GM23248 (cell line): ENCODE measurements around the gene PPP1R37. TPM values are rescaled to one million over a fixed set of nuclear protein-coding genes. Genes with fewer than 3 reads are reported as not detected.

Source experiments
- DNase-seq: peaks from one replicate; pipeline ENCODE4 v3.0.0-alpha.2; 2015
- H2AFZ ChIP-seq: fragments of 200-600 bp; sonication (generic); 2 replicates; pipeline ENCODE4 v1.6.1; 2016; ENCODE audit warnings: antibody characterized with exemption
- H3F3A ChIP-seq: fragments of 200-600 bp; sonication (generic); 2 replicates; pipeline ENCODE4 v1.6.1; 2016; ENCODE audit warnings: mild to moderate bottlenecking, antibody characterized with exemption, mixed run types; ENCODE audit not compliant: insufficient read depth
- H3K27ac ChIP-seq: fragments of 200-600 bp; sonication (generic); 2 replicates; pipeline ENCODE4 v1.5.1; 2016; ENCODE audit warnings: mild to moderate bottlenecking
- H3K27me3 ChIP-seq: fragments of 200-600 bp; sonication (generic); replicated peaks from 2 replicates; pipeline ENCODE4 v1.6.1; 2016; ENCODE audit warnings: mild to moderate bottlenecking; ENCODE audit not compliant: insufficient read depth
- H3K36me3 ChIP-seq: fragments of 200-600 bp; sonication (generic); 2 replicates; pipeline ENCODE4 v1.6.1; 2016; ENCODE audit warnings: low read depth, mild to moderate bottlenecking
- H3K4me1 ChIP-seq: fragments of 200-600 bp; sonication (generic); 2 replicates; pipeline ENCODE4 v1.6.1; 2016; ENCODE audit warnings: mild to moderate bottlenecking; ENCODE audit not compliant: insufficient read depth
- H3K4me2 ChIP-seq: fragments of 200-600 bp; sonication (generic); one replicate; pipeline ENCODE4 v1.6.1; 2016; ENCODE audit warnings: mild to moderate bottlenecking; ENCODE audit not compliant: unreplicated experiment
- H3K4me3 ChIP-seq: fragments of 200-600 bp; sonication (generic); 2 replicates; pipeline ENCODE4 v1.5.1; 2016; ENCODE audit warnings: mild to moderate bottlenecking
- H3K79me2 ChIP-seq: fragments of 200-600 bp; sonication (generic); 2 replicates; pipeline ENCODE4 v1.6.1; 2016; ENCODE audit warnings: mild to moderate bottlenecking; ENCODE audit not compliant: insufficient read depth
- H3K9ac ChIP-seq: fragments of 200-600 bp; sonication (generic); 2 replicates; pipeline ENCODE4 v1.6.1; 2016; ENCODE audit warnings: mild to moderate bottlenecking
- H3K9me2 ChIP-seq: fragments of 200-600 bp; sonication (generic); 2 replicates; pipeline ENCODE4 v1.6.1; 2016; ENCODE audit warnings: mixed run types, mild to moderate bottlenecking, moderate library complexity; ENCODE audit not compliant: insufficient read depth
- H3K9me3 ChIP-seq: fragments of 200-600 bp; sonication (generic); one replicate; pipeline ENCODE4 v1.6.1; 2017; ENCODE audit warnings: low read depth
- H4K20me1 ChIP-seq: fragments of 200-600 bp; sonication (generic); 2 replicates; pipeline ENCODE4 v1.6.0; 2016; ENCODE audit not compliant: insufficient read depth
- EZH2 ChIP-seq: fragments of 200-600 bp; sonication (generic); IDR thresholded peaks from 2 replicates; pipeline ENCODE4 v1.6.1; 2018; ENCODE audit warnings: antibody characterized with exemption, mild to moderate bottlenecking; ENCODE audit not compliant: insufficient read depth, poor library complexity, severe bottlenecking
- EZH2phosphoT487 ChIP-seq: fragments of 200-600 bp; sonication (generic); IDR thresholded peaks from 2 replicates; pipeline ENCODE4 v1.6.1; 2018; ENCODE audit warnings: antibody characterized with exemption, moderate library complexity, mild to moderate bottlenecking, low read depth; ENCODE audit not compliant: insufficient read depth
- WGBS, 2 experiments: methylation state at CpG; one replicate each; pipeline ENCODE4 v1.1.6; 2015 to 2017; ENCODE audit warnings: low lambda C conversion rate in 2 of 2, low coverage in 1 of 2; ENCODE audit errors: missing lambda C conversion rate in 2 of 2; 5-methylcytosine and 5-hydroxymethylcytosine counted together
- in situ Hi-C: fragments of 300-500 bp; cut with MboI; formaldehyde crosslinking; loops from 2 replicates; pipeline ENCODE4 v1.15.0; 2020
- polyA plus RNA-seq: library from polyadenylated mRNA; unstranded; fragments of >200 nt; fragmentation: Nextera tagmentation; extraction: Ambion mirVana; gene quantifications from 2 replicates; pipeline ENCODE4 v1.2.1, GENCODE V29; 2016
- total RNA-seq: library from RNA; depleted of rRNA; stranded (reverse); fragments of >200 nt; shearing (Covaris generic); gene quantifications from 2 replicates; pipeline ENCODE4 v1.2.3, GENCODE V29; 2014

PPP1R37 gene
- total and polyA plus RNA-seq, 2 experiments from 2014 or later: 1.9 to 43.8 TPM

- H4K20me1 ChIP-seq: no peaks in the 10 kb centered on the region
- no peak overlapping the region for H3K9ac ChIP-seq
- H2AFZ ChIP-seq: no peak overlapping the region
- no peaks in the 10 kb centered on the region for H3K9me2 ChIP-seq
- H3K36me3 ChIP-seq: no peaks in the 10 kb centered on the region
- H3F3A ChIP-seq: 0 out of 2 replicates have a peak, but pooled peaks cover 5% of the 10 kb centered on the region
- no peak for DNase-seq
- H3K9me3 ChIP-seq: no peaks in the 10 kb centered on the region
- no peak overlapping the region for H3K4me3 ChIP-seq
- no peaks in the 10 kb centered on the region for H3K27me3 ChIP-seq
- no peak overlapping the region for H3K27ac ChIP-seq
- in situ Hi-C loops: no loop called here
- 0 out of 2 replicates have a peak, but pooled peaks cover under 1% of the 10 kb centered on the region for H3K4me1 ChIP-seq
- H3K4me2 ChIP-seq: no peak overlapping the region
- 73 to 76% methylated on average over 20 to 21 of the region's 21 CpGs for WGBS, 2 experiments
- TF ChIP-seq EZH2phosphoT487 (no peak), EZH2 (no peak)
- no peaks in the 10 kb centered on the region for H3K79me2 ChIP-seq
Observed at GRCh38 chr19:45170146-45171106, 77.4 kb downstream of the PPP1R37 start.

- H3K9ac ChIP-seq: no peak overlapping the region
Observed at GRCh38 chr19:45171211-45171623, 78.2 kb downstream of the PPP1R37 start.

GRCh38 chr19:45172173-45172572 is 79.2 kb downstream of the PPP1R37 start:
- no peak for DNase-seq
- H3K4me1 ChIP-seq: 0 out of 2 replicates have a peak, but pooled peaks cover 10% of the 10 kb centered on the region
- H3K79me2 ChIP-seq: no peaks in the 10 kb centered on the region
- no peaks in the 10 kb centered on the region for H3K9me2 ChIP-seq
- TF ChIP-seq EZH2 (no peak), EZH2phosphoT487 (no peak)
- no peaks in the 10 kb centered on the region for H4K20me1 ChIP-seq
- in situ Hi-C loops: no loop called here
- no peaks in the 10 kb centered on the region for H3K27me3 ChIP-seq
- no peaks in the 10 kb centered on the region for H3K9me3 ChIP-seq
- H3K9ac ChIP-seq: no peak overlapping the region
- H3K27ac ChIP-seq: no peak overlapping the region
- WGBS, 2 experiments: 59 to 60% methylated on average over 4 of the region's 4 CpGs
- H3K36me3 ChIP-seq: no peaks in the 10 kb centered on the region
- H2AFZ ChIP-seq: no peak overlapping the region
- H3K4me3 ChIP-seq: no peak overlapping the region
- no peak overlapping the region for H3K4me2 ChIP-seq
- H3F3A ChIP-seq: peaks cover 10% of the 10 kb centered on the region; the same call in 1 of the 2 replicates

More at GRCh38 chr19:45171211-45171623, 78.2 kb downstream of the PPP1R37 start:
- H3K27me3 ChIP-seq: no peaks in the 10 kb centered on the region
- TF ChIP-seq EZH2phosphoT487 (no peak), EZH2 (no peak)
- 65 to 76% methylated on average over 7 of the region's 7 CpGs for WGBS, 2 experiments
- no peak for DNase-seq
- no peak overlapping the region for H3K4me2 ChIP-seq
- no peaks in the 10 kb centered on the region for H3K36me3 ChIP-seq
- no peaks in the 10 kb centered on the region for H3K9me3 ChIP-seq
- no peaks in the 10 kb centered on the region for H3K9me2 ChIP-seq
- 0 out of 2 replicates have a peak, but pooled peaks cover 8% of the 10 kb centered on the region for H3K4me1 ChIP-seq
- H2AFZ ChIP-seq: no peak overlapping the region
- no peak overlapping the region for H3K4me3 ChIP-seq
- in situ Hi-C loops: no loop called here
- H3F3A ChIP-seq: peaks cover 9% of the 10 kb centered on the region; the same call in 1 of the 2 replicates
- no peaks in the 10 kb centered on the region for H4K20me1 ChIP-seq
- no peaks in the 10 kb centered on the region for H3K79me2 ChIP-seq
- no peak overlapping the region for H3K27ac ChIP-seq

GRCh38 chr19:45172611-45173208 is 79.7 kb downstream of the PPP1R37 start:
- WGBS, 2 experiments: 83 to 84% methylated on average over 17 of the region's 18 CpGs
- Histone ChIP-seq H3F3A (peaks cover 15% of the 10 kb centered on the region; the same call in 1 of the 2 replicates), H3K4me3 (no peak overlapping the region), H3K9ac (no peak overlapping the region), H3K27me3 (no peaks in the 10 kb centered on the region), H3K79me2 (no peaks in the 10 kb centered on the region), H3K27ac (no peak overlapping the region), H3K4me2 (no peak overlapping the region), H3K4me1 (0 out of 2 replicates have a peak, but pooled peaks cover 13% of the 10 kb centered on the region), H3K9me3 (no peaks in the 10 kb centered on the region), H2AFZ (no peak overlapping the region), H4K20me1 (no peaks in the 10 kb centered on the region), H3K36me3 (no peaks in the 10 kb centered on the region), H3K9me2 (no peaks in the 10 kb centered on the region)
- no peak for DNase-seq
- TF ChIP-seq EZH2 (no peak), EZH2phosphoT487 (no peak)
- in situ Hi-C loops: no loop called here
